Measurements from ENCODE around the gene STOM.
"Not testable (repeated sequence)": the region's sequence is repeated elsewhere in the genome, so short reads cannot be mapped to it uniquely, and the experiment has no call there.

Gene STOM

GRCh38 chr9:121369595-121370265 lies at the start of gene STOM:
Gene STOM (minus strand): TSS chr9:121370250. CDS start chr9:121370187, 63 bp downstream.
- DNase-seq = no peak

GRCh38 chr9:121411993-121412392 lies 41.9 kb upstream of the STOM start:
- DNase-seq = no peak

GRCh38 chr9:121405899-121406298 lies 35.8 kb upstream of the STOM start:
- DNase-seq = no peak

DNA sequence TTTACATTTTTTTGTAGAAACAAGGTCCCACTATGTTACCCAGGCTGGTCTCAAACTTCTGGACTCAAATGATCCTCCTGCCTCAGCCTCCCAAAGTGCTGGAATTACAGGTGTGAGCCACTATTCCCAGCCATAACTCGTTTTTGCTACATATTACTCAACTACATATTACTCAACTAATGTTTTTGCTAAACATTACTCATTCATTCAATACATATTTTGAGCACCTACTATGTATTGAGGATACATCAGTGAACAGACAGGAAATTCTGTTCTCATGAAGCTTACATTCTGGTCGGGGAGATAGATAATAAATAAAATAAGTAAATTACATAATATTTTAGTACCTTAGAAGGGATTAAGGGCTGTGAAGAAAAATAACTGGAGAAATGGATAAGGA lies 34.9 kb upstream of the STOM start:
- DNase-seq = no peak

DNA sequence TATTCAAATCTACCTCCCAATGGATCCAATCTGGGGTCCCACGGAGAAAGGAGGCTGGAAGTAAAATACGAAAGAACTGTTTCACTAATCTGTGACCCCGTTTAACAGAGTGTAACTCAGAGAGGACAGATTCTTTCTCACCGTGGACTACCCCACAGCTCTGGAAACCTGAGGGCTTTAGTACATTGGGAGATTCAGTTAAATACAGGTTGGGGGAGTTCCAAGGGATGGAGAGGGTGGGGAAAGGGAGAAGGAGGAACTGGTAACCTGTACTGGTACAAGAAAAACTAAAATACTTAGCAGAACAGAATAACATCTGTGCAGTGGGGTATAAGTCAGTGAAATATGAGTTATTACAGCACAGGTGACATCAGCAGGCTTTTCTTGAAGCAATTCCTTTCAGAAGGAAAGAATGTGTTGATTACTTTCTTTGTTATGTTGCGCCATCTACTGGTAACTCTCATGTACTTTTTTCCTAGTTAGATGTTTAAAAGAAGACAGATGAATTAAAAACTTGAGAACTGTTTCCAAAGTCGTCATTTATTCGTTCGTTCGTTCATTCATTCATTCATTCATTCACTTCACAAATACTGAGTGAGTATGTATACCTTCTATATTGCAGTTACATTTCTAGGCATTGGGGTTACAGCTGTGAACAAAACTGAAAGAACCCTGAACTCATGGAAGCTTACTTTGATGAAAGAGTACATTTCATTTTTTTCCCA lies 30.0 kb upstream of the STOM start:
- DNase-seq = peak; percentile 33

DNA sequence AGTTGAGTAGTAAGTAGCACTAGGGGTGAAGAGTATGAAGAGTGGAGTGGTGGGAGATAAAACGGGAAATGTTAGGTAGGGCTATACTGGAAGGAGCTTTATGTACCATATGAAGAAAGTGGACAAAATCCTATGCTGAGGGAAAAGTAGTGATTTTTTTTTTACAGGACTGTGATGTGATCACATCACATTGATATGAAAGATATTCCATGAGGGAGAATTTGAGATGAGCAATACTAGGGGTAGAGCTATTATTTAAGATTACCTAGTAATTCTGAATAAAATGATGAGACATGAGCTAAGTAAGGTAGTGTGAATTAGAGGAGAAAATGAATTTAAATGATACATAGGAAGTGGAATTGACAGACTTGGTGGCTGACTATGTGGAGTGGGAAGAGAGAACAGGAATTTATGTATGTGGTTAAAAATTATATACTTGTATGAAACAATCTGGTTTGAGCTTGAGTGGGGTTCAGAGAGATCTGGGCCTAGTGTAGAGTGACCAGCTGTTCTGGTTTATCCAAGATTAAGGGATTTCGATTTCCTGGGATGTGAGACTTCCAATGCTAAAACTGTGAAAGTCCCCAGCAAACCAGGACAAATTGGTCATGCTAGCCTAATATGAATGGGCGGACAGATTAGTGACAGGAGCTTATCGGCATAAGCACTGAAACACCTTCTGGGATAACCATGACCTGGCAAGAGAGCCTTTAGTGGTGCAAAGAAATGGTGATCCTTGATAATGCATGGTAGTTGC lies 29.3 kb upstream of the STOM start:
- DNase-seq = no peak

DNA sequence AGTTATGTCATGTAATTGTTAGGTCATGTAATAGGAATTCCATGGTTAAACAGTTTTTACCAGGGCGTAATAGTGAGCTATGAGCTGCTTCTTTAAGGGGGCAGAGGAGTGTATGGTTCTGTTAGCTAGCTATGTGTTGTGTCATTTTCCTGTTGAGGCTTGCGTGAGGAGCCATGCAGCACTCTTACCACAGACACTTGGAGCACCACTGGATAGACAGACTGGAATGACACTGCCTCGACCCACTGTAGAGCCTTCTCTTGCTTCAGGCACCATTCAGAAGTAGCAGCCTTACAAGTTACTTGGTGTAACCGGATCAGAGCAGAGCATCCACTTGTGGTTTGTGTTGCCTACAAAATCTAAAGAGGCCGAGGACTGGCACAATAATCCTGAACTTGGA lies 28.3 kb upstream of the STOM start:
- peak; percentile 11 for DNase-seq

DNA sequence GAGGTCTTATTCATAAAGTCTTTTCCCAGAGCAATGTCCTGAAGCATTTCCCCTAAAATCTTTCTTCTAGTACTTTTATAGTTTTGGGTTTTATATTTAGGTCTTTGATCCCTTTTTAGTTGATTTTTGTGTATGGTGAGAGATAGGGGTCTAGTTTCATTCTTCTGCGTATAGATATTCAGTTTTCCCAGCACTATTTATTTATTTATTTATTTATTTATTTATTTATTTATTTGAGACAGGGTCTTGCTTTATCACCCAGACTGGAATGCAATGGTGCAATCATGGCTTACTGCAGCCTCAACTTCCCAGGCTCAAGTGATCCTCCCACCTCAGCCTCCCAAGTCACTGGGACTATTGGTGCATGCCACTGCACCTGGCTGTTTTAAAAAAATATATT lies 27.2 kb upstream of the STOM start:
- not testable (repeated sequence) for DNase-seq

DNA sequence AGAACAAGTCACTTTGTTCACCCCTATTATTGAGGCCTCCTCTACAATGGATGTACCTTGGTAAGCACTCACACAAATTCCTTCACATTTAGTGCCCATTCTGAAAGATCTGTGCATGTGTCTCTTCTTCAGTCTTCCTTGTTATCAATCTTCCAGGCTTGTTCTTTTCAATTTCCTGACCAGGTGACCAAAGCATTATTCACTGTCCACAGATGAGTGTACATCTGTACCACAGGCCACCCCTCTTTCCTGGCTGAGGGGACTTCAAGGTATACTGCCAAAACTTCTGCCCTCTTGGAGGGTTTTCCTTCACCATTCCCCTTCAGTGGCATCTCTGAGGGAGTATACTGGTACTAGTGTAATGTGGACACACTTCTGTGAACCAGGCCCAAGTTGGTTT lies 25.5 kb upstream of the STOM start:
- no peak for DNase-seq

- no peak for DNase-seq
Observed at GRCh38 chr9:121394292-121394691, 24.2 kb upstream of the STOM start.

GRCh38 chr9:121393318-121393717 lies 23.3 kb upstream of the STOM start:
- DNase-seq = no peak

DNA sequence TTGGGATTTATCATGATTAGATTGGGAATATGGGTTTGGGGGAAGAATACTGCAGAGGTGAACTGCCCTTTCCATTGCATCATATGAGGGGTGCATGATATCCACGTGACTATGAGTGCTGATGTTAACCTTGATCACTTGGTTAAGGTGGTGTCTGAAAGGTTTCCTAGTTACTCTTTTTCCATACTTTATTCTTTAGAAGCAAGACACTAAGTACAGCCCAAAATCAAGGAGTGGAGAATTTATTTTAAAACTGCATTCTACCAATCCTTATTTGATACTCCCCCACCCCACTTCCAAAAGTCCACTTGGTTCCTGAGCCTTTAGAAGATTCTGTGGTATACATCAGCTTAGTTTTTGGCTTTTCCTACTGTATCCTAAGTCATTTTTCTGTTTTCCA lies 20.3 kb upstream of the STOM start:
- DNase-seq = no peak

GRCh38 chr9:121388140-121388905 lies 18.3 kb upstream of the STOM start:
- no peak for DNase-seq

DNA sequence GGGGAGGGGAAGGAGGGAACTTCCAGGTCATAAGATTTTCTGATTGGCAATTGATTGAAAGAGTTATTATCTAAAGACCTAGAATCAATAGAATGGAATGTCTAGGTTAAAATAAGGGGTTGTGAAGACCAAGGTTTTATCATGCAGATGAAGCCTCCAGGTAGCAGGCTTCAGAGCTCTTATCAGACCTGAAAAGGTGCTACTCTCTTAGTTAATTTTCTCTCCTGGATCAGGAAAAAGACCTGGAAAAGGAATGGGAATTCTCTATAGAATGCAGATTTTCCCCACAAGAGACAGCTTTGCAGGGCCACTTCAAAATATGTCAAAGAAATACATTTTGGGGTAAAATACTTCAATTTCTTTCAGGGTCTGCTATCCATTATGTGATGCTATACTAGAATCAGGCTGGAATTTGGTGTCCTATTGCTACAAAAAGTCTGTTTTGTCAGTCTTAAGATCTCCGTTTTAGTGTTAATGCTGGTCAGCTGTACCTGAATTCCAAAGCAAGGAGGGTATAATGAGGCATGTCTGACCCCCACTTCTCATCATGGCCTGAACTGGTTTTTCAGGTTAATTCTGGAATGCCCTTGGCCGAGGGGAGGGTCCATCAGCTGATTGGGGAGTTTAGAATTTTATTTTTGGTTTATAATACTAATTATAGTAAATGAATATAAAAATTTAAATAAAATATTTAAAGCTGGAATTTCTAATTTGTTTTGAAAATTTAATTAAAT lies 16.6 kb upstream of the STOM start:
- no peak for DNase-seq

- no peak for DNase-seq
Observed at GRCh38 chr9:121383715-121384114, 13.7 kb upstream of the STOM start.

DNA sequence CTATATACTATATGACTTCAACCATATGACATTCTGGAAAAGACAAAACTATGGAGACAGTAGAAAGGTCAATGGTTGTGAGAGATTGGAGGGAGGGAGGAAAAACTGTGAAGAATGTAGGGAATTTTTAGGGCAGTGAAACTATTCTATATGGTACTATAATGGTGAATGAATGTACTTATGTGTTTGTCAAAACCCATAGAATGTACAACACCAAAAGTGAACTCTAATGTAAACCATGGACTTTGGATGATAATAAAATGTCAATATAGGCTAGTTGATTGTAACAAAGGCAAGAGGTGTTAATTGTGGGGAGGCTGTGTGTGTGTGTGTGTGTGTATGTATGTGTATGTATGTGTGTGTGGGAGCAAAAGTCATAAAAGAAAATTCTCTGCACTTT lies 10.8 kb upstream of the STOM start:
- no peak for DNase-seq

DNA sequence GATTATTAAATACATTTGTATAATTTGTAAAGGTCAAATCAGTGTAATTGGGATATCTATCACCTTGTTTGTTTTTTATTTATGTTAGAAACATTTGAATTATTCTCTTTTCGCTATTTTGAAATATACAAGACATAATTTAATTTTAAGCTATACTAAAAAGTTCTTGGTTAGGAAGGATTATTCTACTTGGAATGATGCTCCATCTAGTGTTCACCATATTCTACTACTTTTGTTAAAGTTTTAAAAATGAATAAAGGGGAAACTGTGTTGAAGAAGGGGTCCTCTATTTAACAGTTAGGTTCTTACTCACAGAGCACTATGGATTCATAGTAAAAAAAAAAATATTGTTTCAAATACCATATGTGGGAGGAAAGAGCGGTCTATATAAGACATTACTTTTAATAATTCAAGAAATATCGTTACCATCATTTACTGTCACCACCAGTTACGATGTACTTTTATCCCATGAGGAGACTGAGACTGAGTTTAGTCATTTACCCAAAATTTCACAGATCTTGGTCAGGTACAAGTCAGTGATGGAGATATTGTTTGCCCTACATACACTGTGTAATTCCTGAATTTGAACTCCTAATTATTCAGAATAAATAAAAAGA lies 6.3 kb upstream of the STOM start:
- no peak for DNase-seq

GRCh38 chr9:121373011-121373729 lies 3.1 kb upstream of the STOM start:
- DNase-seq = no peak

DNA sequence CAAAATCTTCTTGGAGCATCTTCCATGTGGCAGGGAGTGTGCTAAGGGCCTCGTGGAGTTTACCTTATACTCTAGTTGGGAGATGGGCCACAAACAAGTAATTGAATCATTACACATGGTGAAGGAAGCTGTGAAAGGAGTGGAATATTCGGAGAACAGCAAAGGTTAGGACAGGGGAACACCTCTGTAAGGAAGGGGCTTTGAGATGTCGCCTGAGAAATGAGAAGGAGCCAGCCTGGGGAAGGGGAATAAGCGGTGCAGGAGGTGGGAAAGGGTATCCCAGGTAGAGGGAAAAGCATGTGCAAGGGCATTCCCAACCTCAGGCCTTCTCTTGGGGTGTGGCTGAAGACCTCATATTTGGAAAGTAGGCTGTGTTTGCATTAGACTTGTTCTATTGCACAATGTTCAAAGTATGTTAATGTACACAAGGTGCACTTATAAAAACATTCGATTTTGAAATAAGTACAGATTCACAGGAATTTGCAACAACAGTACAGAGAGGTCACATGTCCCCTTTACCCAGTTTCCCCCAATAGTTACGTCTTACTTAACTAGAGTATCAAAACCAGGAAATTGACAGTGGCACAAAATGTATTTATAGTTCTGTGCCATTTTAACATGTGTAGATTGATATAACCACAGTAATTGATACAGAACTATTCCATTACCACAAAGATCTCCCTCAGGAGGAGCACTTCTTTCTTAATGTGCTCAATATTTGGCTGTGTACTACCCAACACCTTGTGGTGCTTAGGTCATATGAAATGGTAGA lies 2.4 kb upstream of the STOM start:
- no peak for DNase-seq

- no peak for DNase-seq
Observed at GRCh38 chr9:121371495-121372061, 1.5 kb upstream of the STOM start.
